Progenitor cell of endocrine pancreas (in vitro differentiated cells): ENCODE results near the gene FN1. TPM values are rescaled to one million over a fixed set of nuclear protein-coding genes. Genes with fewer than 3 reads are reported as not detected.
A peak's percentile ranks its signal among the peaks of the same experiment; 100 is the strongest.

Experiments used
- DNase-seq: peaks from one replicate; pipeline ENCODE4 v3.0.0; 2021; ENCODE audit warnings: low spot score; ENCODE audit not compliant: unreplicated experiment
- H3K27ac Mint-ChIP-seq: 2 replicates; pipeline ENCODE4 v1.8.0; 2021; ENCODE audit warnings: mild to moderate bottlenecking, moderate library complexity, mixed read lengths
- H3K27me3 Mint-ChIP-seq: 2 replicates; pipeline ENCODE4 v1.8.0; 2021; ENCODE audit warnings: mixed read lengths
- H3K36me3 Mint-ChIP-seq: 2 replicates; pipeline ENCODE4 v1.8.0; 2022; ENCODE audit warnings: mixed read lengths; ENCODE audit not compliant: insufficient read depth
- H3K4me1 Mint-ChIP-seq: 2 replicates; pipeline ENCODE4 v1.8.0; 2021; ENCODE audit warnings: low read depth, mixed read lengths
- H3K4me3 Mint-ChIP-seq: 2 replicates; pipeline ENCODE4 v1.8.0; 2021; ENCODE audit warnings: low read depth, mild to moderate bottlenecking, moderate library complexity, mixed read lengths
- H3K9me3 Mint-ChIP-seq: 2 replicates; pipeline ENCODE4 v1.8.0; 2021; ENCODE audit warnings: low read depth, mixed read lengths
- total RNA-seq: library from RNA; stranded (reverse); gene quantifications from 2 replicates; pipeline ENCODE4 v1.2.1, GENCODE V29; 2021
- TF ChIP-seq, protein P1 (sequence below): fragments of 200-600 bp; sonication (generic); IDR thresholded peaks from one replicate; pipeline ENCODE4 v1.5.0; 2021; ENCODE audit warnings: antibody characterized with exemption, mild to moderate bottlenecking; ENCODE audit not compliant: unreplicated experiment

Gene FN1
- total RNA-seq, 1 donor from 2014 or later = 2,744 TPM

DNA sequence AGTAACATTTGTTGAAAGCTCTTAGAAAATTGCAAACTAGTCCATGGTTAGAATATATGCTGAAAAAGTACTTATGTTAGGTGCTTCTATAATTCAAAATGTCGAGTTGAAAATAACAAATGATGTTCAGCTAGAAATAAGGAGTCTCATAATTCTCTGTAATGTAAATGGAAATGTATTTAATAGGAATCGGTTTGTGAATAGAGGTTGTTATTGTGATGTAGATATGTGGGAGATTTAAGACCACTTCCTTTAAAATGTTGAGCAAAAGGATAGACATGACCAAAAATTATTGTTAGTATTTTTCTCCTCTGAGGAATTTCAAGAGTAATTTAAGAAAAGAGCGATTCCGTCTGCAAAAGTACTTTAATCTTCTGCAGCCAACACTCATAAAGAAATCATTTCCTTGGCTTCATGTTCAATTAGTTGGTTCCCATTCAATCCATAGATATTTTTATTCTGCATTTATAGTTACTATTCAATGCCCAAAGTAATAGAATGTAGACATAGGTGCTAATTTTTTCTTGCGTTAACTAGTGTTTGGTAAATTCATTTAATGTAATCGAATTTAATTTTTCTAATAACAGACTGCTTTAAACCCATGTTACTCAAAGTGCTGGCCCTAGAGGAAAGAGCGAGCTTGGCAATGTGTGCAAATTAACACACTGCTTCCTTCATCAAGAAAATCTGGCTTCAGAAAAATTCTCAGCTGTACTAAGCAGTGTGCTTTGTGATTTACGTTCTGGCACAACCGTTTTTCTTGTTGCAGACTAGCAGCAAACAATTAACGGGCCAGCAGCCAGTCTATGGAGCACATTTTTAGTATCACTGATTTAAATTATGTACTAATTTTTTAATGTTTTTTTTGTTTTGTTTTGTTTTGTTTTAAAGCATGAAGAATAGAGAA, 32.2 kb downstream of the FN1 start:
- TF ChIP-seq, protein P1, sequence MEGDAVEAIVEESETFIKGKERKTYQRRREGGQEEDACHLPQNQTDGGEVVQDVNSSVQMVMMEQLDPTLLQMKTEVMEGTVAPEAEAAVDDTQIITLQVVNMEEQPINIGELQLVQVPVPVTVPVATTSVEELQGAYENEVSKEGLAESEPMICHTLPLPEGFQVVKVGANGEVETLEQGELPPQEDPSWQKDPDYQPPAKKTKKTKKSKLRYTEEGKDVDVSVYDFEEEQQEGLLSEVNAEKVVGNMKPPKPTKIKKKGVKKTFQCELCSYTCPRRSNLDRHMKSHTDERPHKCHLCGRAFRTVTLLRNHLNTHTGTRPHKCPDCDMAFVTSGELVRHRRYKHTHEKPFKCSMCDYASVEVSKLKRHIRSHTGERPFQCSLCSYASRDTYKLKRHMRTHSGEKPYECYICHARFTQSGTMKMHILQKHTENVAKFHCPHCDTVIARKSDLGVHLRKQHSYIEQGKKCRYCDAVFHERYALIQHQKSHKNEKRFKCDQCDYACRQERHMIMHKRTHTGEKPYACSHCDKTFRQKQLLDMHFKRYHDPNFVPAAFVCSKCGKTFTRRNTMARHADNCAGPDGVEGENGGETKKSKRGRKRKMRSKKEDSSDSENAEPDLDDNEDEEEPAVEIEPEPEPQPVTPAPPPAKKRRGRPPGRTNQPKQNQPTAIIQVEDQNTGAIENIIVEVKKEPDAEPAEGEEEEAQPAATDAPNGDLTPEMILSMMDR = no peak
- Mint-ChIP-seq H3K27me3 (no peaks in the 10 kb centered on the region), H3K36me3 (peaks cover 52% of the 10 kb centered on the region), H3K4me3 (no peak overlapping the region), H3K9me3 (no peaks in the 10 kb centered on the region), H3K27ac (no peak overlapping the region), H3K4me1 (peaks cover 5% of the 10 kb centered on the region)
- no peak for DNase-seq

DNA sequence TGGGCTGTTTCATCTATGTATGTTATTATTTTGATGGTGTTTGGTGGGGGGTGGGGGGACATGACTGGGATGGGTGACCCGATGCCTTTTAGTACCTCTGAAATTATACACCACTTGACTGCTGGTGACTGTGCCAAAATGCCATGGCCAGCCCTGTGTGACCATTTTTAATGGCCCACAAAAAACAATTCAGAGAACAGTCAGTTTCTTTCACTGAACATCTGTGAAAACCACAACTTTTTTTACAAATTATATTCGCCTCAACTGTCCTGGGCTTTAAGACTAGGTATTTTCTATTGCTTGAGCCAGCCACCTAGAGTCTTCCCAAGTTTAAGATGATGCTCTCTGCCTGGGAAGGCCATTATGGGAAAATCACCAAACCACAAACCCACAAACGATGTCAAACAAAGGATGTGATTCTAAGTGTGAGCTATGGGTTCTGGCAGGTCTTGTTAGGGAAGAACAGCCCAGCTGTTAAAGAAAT, 33.9 kb downstream of the FN1 start:
- Mint-ChIP-seq H3K4me3 (no peak overlapping the region), H3K4me1 (peaks cover 19% of the 10 kb centered on the region), H3K27me3 (no peaks in the 10 kb centered on the region), H3K36me3 (peaks cover 54% of the 10 kb centered on the region), H3K9me3 (no peaks in the 10 kb centered on the region), H3K27ac (no peak overlapping the region)
- DNase-seq = no peak
- TF ChIP-seq, protein P1 = no peak

DNA sequence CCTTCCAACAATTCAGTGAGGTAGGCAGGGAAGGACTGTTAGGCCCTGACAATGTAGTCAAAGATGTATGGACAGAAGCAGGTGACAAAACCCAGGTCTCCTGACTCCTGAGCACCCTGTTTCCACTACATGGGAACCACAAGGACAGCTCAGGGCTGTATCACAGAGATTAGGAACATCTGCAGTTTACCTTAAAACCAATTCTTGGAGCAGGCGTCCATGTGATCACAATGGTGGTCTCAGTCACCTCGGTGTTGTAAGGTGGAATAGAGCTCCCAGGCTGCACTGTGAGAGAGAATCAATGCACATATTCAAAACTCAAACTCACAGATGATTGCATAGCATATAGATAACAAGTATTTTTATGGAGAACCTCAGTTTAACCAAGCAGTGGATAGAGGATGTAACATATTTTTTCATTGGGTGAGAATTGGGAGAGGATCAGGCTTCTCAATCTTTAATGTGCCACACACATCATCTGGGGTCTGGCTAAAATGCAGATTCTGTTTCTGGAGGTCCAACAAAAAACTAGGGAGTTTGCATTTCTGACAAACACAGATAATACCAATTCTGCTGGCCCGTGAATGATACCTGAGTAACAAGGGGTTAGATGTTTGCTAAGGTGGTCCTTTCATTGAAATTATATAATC, 36.7 kb downstream of the FN1 start:
- Mint-ChIP-seq H3K4me3 (no peak overlapping the region), H3K27me3 (no peaks in the 10 kb centered on the region)
- TF ChIP-seq, protein P1 = no peak

DNA sequence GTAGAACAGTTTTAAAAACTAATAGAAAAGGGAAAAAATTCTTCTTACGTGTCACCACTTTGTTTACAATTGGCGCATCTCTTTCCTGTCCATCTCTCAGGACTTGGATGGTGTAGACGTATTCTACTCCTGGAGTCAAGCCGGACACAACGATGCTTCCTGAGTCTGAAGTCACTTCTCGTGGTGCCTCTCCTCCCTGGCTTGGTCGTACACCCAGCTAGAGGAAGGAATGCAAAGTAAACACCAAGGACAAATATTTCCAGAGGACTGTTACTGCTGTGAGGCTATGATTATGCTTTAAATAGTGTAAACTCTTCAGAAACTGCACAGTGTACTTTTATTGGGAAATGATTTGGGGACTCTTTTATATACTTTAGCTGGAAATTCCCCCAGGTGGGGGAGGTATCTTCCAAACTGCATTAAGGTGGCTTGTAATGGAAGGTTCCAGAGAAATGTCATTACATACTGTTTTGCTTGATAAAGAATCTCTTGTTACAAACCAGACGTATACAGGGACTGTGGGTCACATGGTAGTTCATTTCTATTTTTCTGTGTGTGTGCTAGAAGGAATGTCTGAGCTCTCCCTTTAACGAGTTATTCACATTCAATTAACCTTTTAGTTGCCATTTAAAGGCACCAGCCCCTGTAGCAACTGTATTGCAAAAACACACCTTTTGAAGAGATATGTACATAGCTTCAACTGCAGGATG, 38.1 kb downstream of the FN1 start:
- Mint-ChIP-seq H3K4me1 (peaks cover 24% of the 10 kb centered on the region), H3K4me3 (no peak overlapping the region), H3K27ac (peak overlapping the region; percentile 68), H3K36me3 (peaks cover 53% of the 10 kb centered on the region), H3K9me3 (no peaks in the 10 kb centered on the region), H3K27me3 (no peaks in the 10 kb centered on the region)
- no peak for DNase-seq
- TF ChIP-seq, protein P1 = no peak

More for the DNA sequence above, 36.7 kb downstream of the FN1 start:
- no peaks in the 10 kb centered on the region for H3K9me3 Mint-ChIP-seq
- peaks cover 53% of the 10 kb centered on the region for H3K36me3 Mint-ChIP-seq
- H3K27ac Mint-ChIP-seq = peak overlapping the region; percentile 67
- DNase-seq = no peak
- peaks cover 24% of the 10 kb centered on the region for H3K4me1 Mint-ChIP-seq
